Measurements from ENCODE around the gene DCLK3.

DNA sequence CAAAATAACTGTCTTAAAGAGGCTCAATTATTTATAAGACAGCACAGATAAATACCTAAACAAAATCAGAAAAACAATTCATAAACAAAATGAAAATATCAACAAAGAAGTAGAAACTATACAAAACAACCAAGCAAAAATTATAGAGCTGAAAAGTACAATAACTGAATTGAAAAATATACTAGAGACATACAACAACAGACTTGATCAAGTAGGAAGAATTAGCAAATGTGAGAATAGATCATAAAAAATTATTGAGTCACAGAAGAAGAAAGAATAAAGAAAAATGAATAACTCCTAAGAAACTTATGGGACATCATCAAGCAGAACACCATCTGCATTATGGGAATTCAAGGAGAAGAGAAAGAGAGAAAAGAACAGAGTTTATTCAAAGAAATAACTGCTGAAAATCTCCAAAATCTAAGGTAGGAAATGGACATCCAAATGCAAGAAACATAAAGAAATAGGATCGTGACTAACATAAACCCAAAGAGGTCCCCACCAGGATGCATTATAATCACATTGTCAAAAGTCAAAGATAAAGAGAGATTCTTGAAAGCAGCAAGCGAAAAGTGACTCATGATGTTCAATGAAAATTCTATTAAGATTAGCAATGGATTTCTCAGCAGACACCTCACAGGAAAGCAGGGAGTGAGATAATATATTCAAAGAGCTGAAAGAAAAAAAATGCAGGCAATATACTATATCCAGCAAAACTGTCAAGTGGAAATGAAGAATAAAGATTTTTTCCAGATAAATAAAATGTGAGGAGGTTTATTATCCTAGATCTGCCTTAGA lies 85.9 kb downstream of the DCLK3 start:
- TF ChIP-seq, protein P1, sequence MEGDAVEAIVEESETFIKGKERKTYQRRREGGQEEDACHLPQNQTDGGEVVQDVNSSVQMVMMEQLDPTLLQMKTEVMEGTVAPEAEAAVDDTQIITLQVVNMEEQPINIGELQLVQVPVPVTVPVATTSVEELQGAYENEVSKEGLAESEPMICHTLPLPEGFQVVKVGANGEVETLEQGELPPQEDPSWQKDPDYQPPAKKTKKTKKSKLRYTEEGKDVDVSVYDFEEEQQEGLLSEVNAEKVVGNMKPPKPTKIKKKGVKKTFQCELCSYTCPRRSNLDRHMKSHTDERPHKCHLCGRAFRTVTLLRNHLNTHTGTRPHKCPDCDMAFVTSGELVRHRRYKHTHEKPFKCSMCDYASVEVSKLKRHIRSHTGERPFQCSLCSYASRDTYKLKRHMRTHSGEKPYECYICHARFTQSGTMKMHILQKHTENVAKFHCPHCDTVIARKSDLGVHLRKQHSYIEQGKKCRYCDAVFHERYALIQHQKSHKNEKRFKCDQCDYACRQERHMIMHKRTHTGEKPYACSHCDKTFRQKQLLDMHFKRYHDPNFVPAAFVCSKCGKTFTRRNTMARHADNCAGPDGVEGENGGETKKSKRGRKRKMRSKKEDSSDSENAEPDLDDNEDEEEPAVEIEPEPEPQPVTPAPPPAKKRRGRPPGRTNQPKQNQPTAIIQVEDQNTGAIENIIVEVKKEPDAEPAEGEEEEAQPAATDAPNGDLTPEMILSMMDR (IDR thresholded peaks at IDR 0.05; ENCODE audit: control extremely low read depth in 1 of 3, insufficient read depth in 1 of 3, low read depth in 1 of 3, low read length in 3 of 3): no peak
- TF ChIP-seq CHD1 (IDR thresholded peaks at IDR 0.05; ENCODE audit: low read depth, low read length): no peak
- no peak for TF ChIP-seq EGR1 (IDR thresholded peaks at IDR 0.05; ENCODE audit: borderline replicate concordance, low read depth, low read length)
- TF ChIP-seq ZNF274 (IDR thresholded peaks at IDR 0.05; ENCODE audit: borderline replicate concordance, extremely low read depth, low read length): no peak
